Adipocyte (in vitro differentiated cells): ENCODE measurements around the gene ME3.
"Not testable (repeated sequence)": the region's sequence is repeated elsewhere in the genome, so short reads cannot be mapped to it uniquely, and the experiment has no call there.

Source experiments
- DNase-seq: peaks from one replicate; pipeline ENCODE4 v3.0.0-alpha.2; 2015; ENCODE audit warnings: low read depth
- H3K27me3 ChIP-seq: replicated peaks from 2 replicates; pipeline ENCODE4 v1.7.0; 2013; ENCODE audit warnings: mild to moderate bottlenecking, low read length, moderate library complexity; ENCODE audit not compliant: control insufficient read depth, insufficient read depth
- H3K36me3 ChIP-seq: 2 replicates; pipeline ENCODE4 v1.7.0; 2013; ENCODE audit warnings: low read length, mild to moderate bottlenecking, moderate library complexity; ENCODE audit not compliant: control insufficient read depth, insufficient read depth, severe bottlenecking
- H3K4me1 ChIP-seq: 2 replicates; pipeline ENCODE4 v1.7.0; 2013; ENCODE audit warnings: mild to moderate bottlenecking, low read length, moderate library complexity; ENCODE audit not compliant: control insufficient read depth, insufficient read depth
- H3K4me3 ChIP-seq: 2 replicates; pipeline ENCODE4 v1.7.0; 2013; ENCODE audit warnings: mild to moderate bottlenecking, low read length, moderate library complexity
- H3K9ac ChIP-seq: 2 replicates; pipeline ENCODE4 v1.7.0; 2013; ENCODE audit warnings: mild to moderate bottlenecking, low read length, moderate library complexity
- H3K9me3 ChIP-seq: 2 replicates; pipeline ENCODE4 v1.7.0; 2013; ENCODE audit warnings: mild to moderate bottlenecking, low read length, moderate library complexity; ENCODE audit not compliant: control insufficient read depth

The ME3 gene

GRCh38 chr11:86433361-86434095 lies 238.9 kb downstream of the ME3 start:
- H3K9me3 ChIP-seq, H3K27me3 ChIP-seq, H3K4me1 ChIP-seq, H3K4me3 ChIP-seq, DNase-seq, H3K9ac ChIP-seq, H3K36me3 ChIP-seq: not testable (repeated sequence)

GRCh38 chr11:86431258-86431657 lies 241.2 kb downstream of the ME3 start:
- peaks cover 6% of the 10 kb centered on the region for H3K9me3 ChIP-seq
- H3K36me3 ChIP-seq: peaks cover 10% of the 10 kb centered on the region
- H3K27me3 ChIP-seq: no peaks in the 10 kb centered on the region
- H3K9ac ChIP-seq: no peak overlapping the region
- no peak overlapping the region for H3K4me3 ChIP-seq
- no peaks in the 10 kb centered on the region for H3K4me1 ChIP-seq
- DNase-seq: no peak

- no peaks in the 10 kb centered on the region for H3K27me3 ChIP-seq
- H3K36me3 ChIP-seq: peaks cover 5% of the 10 kb centered on the region
- peaks cover 5% of the 10 kb centered on the region for H3K4me1 ChIP-seq
- DNase-seq: no peak
- H3K9me3 ChIP-seq: peaks cover 6% of the 10 kb centered on the region
- no peak overlapping the region for H3K9ac ChIP-seq
- H3K4me3 ChIP-seq: no peak overlapping the region
Measured at GRCh38 chr11:86427441-86427840, 245.0 kb downstream of the ME3 start.

- not testable (repeated sequence) for H3K9me3 ChIP-seq, H3K4me1 ChIP-seq, H3K36me3 ChIP-seq, H3K9ac ChIP-seq, DNase-seq, H3K27me3 ChIP-seq, H3K4me3 ChIP-seq
Measured at GRCh38 chr11:86423488-86423887, 248.9 kb downstream of the ME3 start.

- H3K4me1 ChIP-seq: peaks cover 5% of the 10 kb centered on the region
- H3K9me3 ChIP-seq: peaks cover 4% of the 10 kb centered on the region
- no peak overlapping the region for H3K9ac ChIP-seq
- no peak for DNase-seq
- no peak overlapping the region for H3K4me3 ChIP-seq
- H3K27me3 ChIP-seq: no peaks in the 10 kb centered on the region
- H3K36me3 ChIP-seq: no peaks in the 10 kb centered on the region
Measured at GRCh38 chr11:86422371-86422770, 250.0 kb downstream of the ME3 start.

GRCh38 chr11:86421946-86422345 lies 250.5 kb downstream of the ME3 start:
- no peak overlapping the region for H3K9ac ChIP-seq
- H3K9me3 ChIP-seq: peaks cover 4% of the 10 kb centered on the region
- H3K4me3 ChIP-seq: no peak overlapping the region

GRCh38 chr11:86418917-86419316 lies 253.5 kb downstream of the ME3 start:
- no peaks in the 10 kb centered on the region for H3K36me3 ChIP-seq
- DNase-seq: peak; percentile 30
- no peak overlapping the region for H3K9ac ChIP-seq
- no peak overlapping the region for H3K4me3 ChIP-seq
- H3K4me1 ChIP-seq: peaks cover 1% of the 10 kb centered on the region
- H3K27me3 ChIP-seq: no peaks in the 10 kb centered on the region
- no peaks in the 10 kb centered on the region for H3K9me3 ChIP-seq

More at GRCh38 chr11:86421946-86422345, 250.5 kb downstream of the ME3 start:
- Histone ChIP-seq H3K36me3 (no peaks in the 10 kb centered on the region), H3K27me3 (no peaks in the 10 kb centered on the region), H3K4me1 (peaks cover 5% of the 10 kb centered on the region)
- no peak for DNase-seq

- Histone ChIP-seq H3K36me3 (no peaks in the 10 kb centered on the region), H3K27me3 (no peaks in the 10 kb centered on the region), H3K4me3 (no peak overlapping the region), H3K9ac (no peak overlapping the region), H3K9me3 (no peaks in the 10 kb centered on the region), H3K4me1 (no peaks in the 10 kb centered on the region)
- no peak for DNase-seq
Measured at GRCh38 chr11:86418513-86418912, 253.9 kb downstream of the ME3 start.

- H3K36me3 ChIP-seq: no peaks in the 10 kb centered on the region
Measured at GRCh38 chr11:86418106-86418505, 254.3 kb downstream of the ME3 start.

GRCh38 chr11:86416951-86417350 lies 255.5 kb downstream of the ME3 start:
- H3K4me3 ChIP-seq, H3K9me3 ChIP-seq, H3K27me3 ChIP-seq, H3K9ac ChIP-seq, H3K36me3 ChIP-seq, DNase-seq, H3K4me1 ChIP-seq: not testable (repeated sequence)

More at GRCh38 chr11:86418106-86418505, 254.3 kb downstream of the ME3 start:
- Histone ChIP-seq H3K27me3 (no peaks in the 10 kb centered on the region), H3K9ac (no peak overlapping the region), H3K4me3 (no peak overlapping the region), H3K4me1 (no peaks in the 10 kb centered on the region), H3K9me3 (no peaks in the 10 kb centered on the region)
- no peak for DNase-seq

GRCh38 chr11:86416494-86416893 lies 255.9 kb downstream of the ME3 start:
- no peaks in the 10 kb centered on the region for H3K4me1 ChIP-seq
- no peaks in the 10 kb centered on the region for H3K36me3 ChIP-seq
- H3K4me3 ChIP-seq: no peak overlapping the region
- no peaks in the 10 kb centered on the region for H3K9me3 ChIP-seq
- no peaks in the 10 kb centered on the region for H3K27me3 ChIP-seq
- no peak for DNase-seq
- H3K9ac ChIP-seq: no peak overlapping the region

GRCh38 chr11:86415026-86415425 lies 257.4 kb downstream of the ME3 start:
- Histone ChIP-seq H3K9ac (no peak overlapping the region), H3K27me3 (no peaks in the 10 kb centered on the region), H3K36me3 (no peaks in the 10 kb centered on the region), H3K4me3 (no peak overlapping the region), H3K9me3 (no peaks in the 10 kb centered on the region), H3K4me1 (no peaks in the 10 kb centered on the region)
- DNase-seq: no peak
